HepG2 (cell line): ENCODE results near the gene SLC50A1. TPM values are rescaled to one million over a fixed set of nuclear protein-coding genes. Genes with fewer than 3 reads are reported as not detected.

Experiments used
- CBX1 ChIP-seq: IDR thresholded peaks from one replicate; pipeline ENCODE4 v1.6.1; 2016; ENCODE audit warnings: antibody characterized with exemption, low read depth
- HNRNPH1 ChIP-seq: fragments of 200-400 bp; formaldehyde crosslinking; optimal IDR thresholded peaks from 2 replicates; pipeline ENCODE3; 2017; ENCODE audit warnings: mild to moderate bottlenecking, low read depth, low read length
- KLF16 ChIP-seq, 2 experiments: sonication (generic) in 1 of 2; formaldehyde crosslinking in 1 of 2; IDR thresholded peaks; 2 replicates each; pipeline versions ENCODE4 v1.6.1 to v1.8.0; 2016 to 2023; ENCODE audit warnings: missing genetic modification reagents in 2 of 2, missing compliant biosample characterization in 1 of 2
- PLRG1 ChIP-seq: fragments of 450-650 bp; conservative IDR thresholded peaks from 2 replicates; pipeline ENCODE4 v1.6.1; 2016
- ZNF230 ChIP-seq: sonication (generic); formaldehyde crosslinking; IDR thresholded peaks from 2 replicates; pipeline ENCODE4 v1.4.0; 2020; ENCODE audit warnings: mild to moderate bottlenecking, missing genetic modification reagents
- ZNF256 ChIP-seq: sonication (generic); formaldehyde crosslinking; conservative IDR thresholded peaks from 2 replicates; pipeline ENCODE4 v1.4.0; 2020; ENCODE audit warnings: missing genetic modification reagents
- ZNF354B ChIP-seq: sonication (generic); formaldehyde crosslinking; IDR thresholded peaks from 2 replicates; pipeline ENCODE4 v1.8.0; 2022; ENCODE audit warnings: mild to moderate bottlenecking, missing genetic modification reagents
- ZNF451 ChIP-seq: sonication (generic); formaldehyde crosslinking; IDR thresholded peaks from 2 replicates; pipeline ENCODE4 v1.5.0; 2020; ENCODE audit warnings: mild to moderate bottlenecking, missing genetic modification reagents
- ZNF558 ChIP-seq: sonication (generic); formaldehyde crosslinking; IDR thresholded peaks from 2 replicates; pipeline ENCODE4 v1.9.0; 2022; ENCODE audit warnings: mild to moderate bottlenecking, missing genetic modification reagents, borderline replicate concordance
- polyA plus RNA-seq, 8 experiments: library from polyadenylated mRNA; depleted of rRNA in 3 of 8; stranded (reverse) in 7 of 8; unstranded in 1 of 8; fragments of >200 nt; fragmentation: Illumina TruSeq in 4 of 8; extraction: Trizol in 4 of 8; gene quantifications; 2 replicates each; pipeline versions ENCODE4 v1.2.1 to v1.2.3, GENCODE V29; 2011 to 2016; ENCODE audit warnings: low read depth in 4 of 8, missing spikeins in 1 of 8, mixed read lengths in 1 of 8; ENCODE audit not compliant: insufficient read depth in 1 of 8
- total RNA-seq, 5 experiments: library from RNA; depleted of rRNA; stranded (reverse); fragments of >200 nt; fragmentation: Illumina TruSeq; extraction: Trizol; gene quantifications; 2 replicates each; pipeline ENCODE4 v1.2.3, GENCODE V29; 2016; ENCODE audit warnings: low read depth in 1 of 5
- TF ChIP-seq, protein P1 (sequence below): sonication (generic); formaldehyde crosslinking; IDR thresholded peaks from 2 replicates; pipeline ENCODE4 v1.4.0; 2020; ENCODE audit warnings: missing genetic modification reagents, borderline replicate concordance
- TF ChIP-seq, protein P2 (sequence below): sonication (generic); formaldehyde crosslinking; IDR thresholded peaks from 2 replicates; pipeline ENCODE4 v1.8.0; 2022; ENCODE audit warnings: mild to moderate bottlenecking, missing genetic modification reagents, moderate library complexity
- TF ChIP-seq, protein P3 (sequence below): sonication (generic); formaldehyde crosslinking; IDR thresholded peaks from 2 replicates; pipeline ENCODE4 v1.5.0; 2020; ENCODE audit warnings: mild to moderate bottlenecking, missing genetic modification reagents
- TF ChIP-seq, protein P4 (sequence below): IDR thresholded peaks from 2 replicates; pipeline ENCODE4 v1.6.1; 2016; ENCODE audit warnings: mild to moderate bottlenecking
- TF ChIP-seq, protein P5 (sequence below): sonication (generic); formaldehyde crosslinking; IDR thresholded peaks from 2 replicates; pipeline ENCODE4 v1.4.0; 2020; ENCODE audit warnings: mild to moderate bottlenecking, missing genetic modification reagents
- TF ChIP-seq, protein P6 (sequence below), 2 experiments: fragments of 450-650 bp in 1 of 2; sonication (generic) in 1 of 2; formaldehyde crosslinking; IDR thresholded peaks; 2 replicates each; pipeline versions ENCODE4 v1.5.0 to v1.8.0; 2020 to 2022; ENCODE audit warnings: mild to moderate bottlenecking in 1 of 2, missing genetic modification reagents in 1 of 2

Gene SLC50A1
- total and polyA plus RNA-seq, 2 of the 13 experiments (the other 11 are each of a cell fraction or from before 2014, with no cell fraction given): 22.5 to 46.8 TPM

DNA sequence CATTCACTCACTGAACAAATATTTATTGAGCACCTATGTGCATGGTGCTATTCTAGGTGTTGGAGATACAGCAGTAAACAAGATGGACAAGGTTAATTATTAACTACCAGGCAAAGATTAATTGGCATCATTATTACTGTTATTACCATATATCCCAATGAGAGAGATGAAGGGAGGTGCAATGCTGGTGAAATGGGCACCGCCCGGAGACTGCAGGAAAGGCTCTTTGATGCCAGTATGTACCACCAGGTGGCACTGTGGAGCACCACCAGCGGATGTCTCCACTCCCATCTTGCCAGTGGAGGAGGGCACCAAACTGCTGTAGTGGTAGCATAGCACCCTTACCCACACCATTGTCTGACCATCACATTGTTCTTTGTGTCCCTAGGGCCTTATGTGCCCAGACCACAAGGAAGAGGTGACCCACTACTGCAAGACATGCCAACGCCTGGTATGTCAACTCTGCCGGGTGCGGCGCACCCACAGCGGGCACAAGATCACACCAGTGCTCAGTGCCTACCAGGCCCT is 41.0 kb downstream of the SLC50A1 start (continued):
- TF ChIP-seq ZNF451 (CRISPR knock-in tag) (no peak), CBX1 (no peak), HNRNPH1 (no peak), KLF16 (CRISPR knock-in tag; IDR thresholded peaks at IDR 0.05) (0 out of 4 replicates have a peak, but pooled peaks of 1 of the 2 experiments have one; percentile 34), ZNF558 (CRISPR knock-in tag) (no peak), PLRG1 (no peak), ZNF354B (no peak), ZNF230 (CRISPR knock-in tag) (no peak), ZNF256 (CRISPR knock-in tag) (no peak)
- TF ChIP-seq, protein P1, sequence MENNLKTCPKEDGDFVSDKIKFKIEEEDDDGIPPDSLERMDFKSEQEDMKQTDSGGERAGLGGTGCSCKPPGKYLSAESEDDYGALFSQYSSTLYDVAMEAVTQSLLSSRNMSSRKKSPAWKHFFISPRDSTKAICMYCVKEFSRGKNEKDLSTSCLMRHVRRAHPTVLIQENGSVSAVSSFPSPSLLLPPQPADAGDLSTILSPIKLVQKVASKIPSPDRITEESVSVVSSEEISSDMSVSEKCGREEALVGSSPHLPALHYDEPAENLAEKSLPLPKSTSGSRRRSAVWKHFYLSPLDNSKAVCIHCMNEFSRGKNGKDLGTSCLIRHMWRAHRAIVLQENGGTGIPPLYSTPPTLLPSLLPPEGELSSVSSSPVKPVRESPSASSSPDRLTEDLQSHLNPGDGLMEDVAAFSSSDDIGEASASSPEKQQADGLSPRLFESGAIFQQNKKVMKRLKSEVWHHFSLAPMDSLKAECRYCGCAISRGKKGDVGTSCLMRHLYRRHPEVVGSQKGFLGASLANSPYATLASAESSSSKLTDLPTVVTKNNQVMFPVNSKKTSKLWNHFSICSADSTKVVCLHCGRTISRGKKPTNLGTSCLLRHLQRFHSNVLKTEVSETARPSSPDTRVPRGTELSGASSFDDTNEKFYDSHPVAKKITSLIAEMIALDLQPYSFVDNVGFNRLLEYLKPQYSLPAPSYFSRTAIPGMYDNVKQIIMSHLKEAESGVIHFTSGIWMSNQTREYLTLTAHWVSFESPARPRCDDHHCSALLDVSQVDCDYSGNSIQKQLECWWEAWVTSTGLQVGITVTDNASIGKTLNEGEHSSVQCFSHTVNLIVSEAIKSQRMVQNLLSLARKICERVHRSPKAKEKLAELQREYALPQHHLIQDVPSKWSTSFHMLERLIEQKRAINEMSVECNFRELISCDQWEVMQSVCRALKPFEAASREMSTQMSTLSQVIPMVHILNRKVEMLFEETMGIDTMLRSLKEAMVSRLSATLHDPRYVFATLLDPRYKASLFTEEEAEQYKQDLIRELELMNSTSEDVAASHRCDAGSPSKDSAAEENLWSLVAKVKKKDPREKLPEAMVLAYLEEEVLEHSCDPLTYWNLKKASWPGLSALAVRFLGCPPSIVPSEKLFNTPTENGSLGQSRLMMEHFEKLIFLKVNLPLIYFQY (CRISPR knock-in tag): no peak
- TF ChIP-seq, protein P2, sequence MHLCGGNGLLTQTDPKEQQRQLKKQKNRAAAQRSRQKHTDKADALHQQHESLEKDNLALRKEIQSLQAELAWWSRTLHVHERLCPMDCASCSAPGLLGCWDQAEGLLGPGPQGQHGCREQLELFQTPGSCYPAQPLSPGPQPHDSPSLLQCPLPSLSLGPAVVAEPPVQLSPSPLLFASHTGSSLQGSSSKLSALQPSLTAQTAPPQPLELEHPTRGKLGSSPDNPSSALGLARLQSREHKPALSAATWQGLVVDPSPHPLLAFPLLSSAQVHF (CRISPR knock-in tag): no peak
- TF ChIP-seq, protein P3, sequence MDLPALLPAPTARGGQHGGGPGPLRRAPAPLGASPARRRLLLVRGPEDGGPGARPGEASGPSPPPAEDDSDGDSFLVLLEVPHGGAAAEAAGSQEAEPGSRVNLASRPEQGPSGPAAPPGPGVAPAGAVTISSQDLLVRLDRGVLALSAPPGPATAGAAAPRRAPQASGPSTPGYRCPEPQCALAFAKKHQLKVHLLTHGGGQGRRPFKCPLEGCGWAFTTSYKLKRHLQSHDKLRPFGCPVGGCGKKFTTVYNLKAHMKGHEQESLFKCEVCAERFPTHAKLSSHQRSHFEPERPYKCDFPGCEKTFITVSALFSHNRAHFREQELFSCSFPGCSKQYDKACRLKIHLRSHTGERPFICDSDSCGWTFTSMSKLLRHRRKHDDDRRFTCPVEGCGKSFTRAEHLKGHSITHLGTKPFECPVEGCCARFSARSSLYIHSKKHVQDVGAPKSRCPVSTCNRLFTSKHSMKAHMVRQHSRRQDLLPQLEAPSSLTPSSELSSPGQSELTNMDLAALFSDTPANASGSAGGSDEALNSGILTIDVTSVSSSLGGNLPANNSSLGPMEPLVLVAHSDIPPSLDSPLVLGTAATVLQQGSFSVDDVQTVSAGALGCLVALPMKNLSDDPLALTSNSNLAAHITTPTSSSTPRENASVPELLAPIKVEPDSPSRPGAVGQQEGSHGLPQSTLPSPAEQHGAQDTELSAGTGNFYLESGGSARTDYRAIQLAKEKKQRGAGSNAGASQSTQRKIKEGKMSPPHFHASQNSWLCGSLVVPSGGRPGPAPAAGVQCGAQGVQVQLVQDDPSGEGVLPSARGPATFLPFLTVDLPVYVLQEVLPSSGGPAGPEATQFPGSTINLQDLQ (CRISPR knock-in tag): no peak
- TF ChIP-seq, protein P4, sequence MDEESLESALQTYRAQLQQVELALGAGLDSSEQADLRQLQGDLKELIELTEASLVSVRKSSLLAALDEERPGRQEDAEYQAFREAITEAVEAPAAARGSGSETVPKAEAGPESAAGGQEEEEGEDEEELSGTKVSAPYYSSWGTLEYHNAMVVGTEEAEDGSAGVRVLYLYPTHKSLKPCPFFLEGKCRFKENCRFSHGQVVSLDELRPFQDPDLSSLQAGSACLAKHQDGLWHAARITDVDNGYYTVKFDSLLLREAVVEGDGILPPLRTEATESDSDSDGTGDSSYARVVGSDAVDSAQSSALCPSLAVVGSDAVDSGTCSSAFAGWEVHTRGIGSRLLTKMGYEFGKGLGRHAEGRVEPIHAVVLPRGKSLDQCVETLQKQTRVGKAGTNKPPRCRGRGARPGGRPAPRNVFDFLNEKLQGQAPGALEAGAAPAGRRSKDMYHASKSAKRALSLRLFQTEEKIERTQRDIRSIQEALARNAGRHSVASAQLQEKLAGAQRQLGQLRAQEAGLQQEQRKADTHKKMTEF: 0 out of 2 replicates have a peak, but pooled peaks have one; percentile 19
- TF ChIP-seq, protein P5, sequence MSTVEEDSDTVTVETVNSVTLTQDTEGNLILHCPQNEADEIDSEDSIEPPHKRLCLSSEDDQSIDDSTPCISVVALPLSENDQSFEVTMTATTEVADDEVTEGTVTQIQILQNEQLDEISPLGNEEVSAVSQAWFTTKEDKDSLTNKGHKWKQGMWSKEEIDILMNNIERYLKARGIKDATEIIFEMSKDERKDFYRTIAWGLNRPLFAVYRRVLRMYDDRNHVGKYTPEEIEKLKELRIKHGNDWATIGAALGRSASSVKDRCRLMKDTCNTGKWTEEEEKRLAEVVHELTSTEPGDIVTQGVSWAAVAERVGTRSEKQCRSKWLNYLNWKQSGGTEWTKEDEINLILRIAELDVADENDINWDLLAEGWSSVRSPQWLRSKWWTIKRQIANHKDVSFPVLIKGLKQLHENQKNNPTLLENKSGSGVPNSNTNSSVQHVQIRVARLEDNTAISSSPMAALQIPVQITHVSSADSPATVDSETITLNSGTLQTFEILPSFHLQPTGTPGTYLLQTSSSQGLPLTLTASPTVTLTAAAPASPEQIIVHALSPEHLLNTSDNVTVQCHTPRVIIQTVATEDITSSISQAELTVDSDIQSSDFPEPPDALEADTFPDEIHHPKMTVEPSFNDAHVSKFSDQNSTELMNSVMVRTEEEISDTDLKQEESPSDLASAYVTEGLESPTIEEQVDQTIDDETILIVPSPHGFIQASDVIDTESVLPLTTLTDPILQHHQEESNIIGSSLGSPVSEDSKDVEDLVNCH: no peak
- TF ChIP-seq, protein P6, sequence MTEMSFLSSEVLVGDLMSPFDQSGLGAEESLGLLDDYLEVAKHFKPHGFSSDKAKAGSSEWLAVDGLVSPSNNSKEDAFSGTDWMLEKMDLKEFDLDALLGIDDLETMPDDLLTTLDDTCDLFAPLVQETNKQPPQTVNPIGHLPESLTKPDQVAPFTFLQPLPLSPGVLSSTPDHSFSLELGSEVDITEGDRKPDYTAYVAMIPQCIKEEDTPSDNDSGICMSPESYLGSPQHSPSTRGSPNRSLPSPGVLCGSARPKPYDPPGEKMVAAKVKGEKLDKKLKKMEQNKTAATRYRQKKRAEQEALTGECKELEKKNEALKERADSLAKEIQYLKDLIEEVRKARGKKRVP (CRISPR knock-in tag; IDR thresholded peaks at IDR 0.05): no peak
